DOHH2 (cell line): ENCODE results near the gene GOLGA2.

Experiments
- EZH2phosphoT487 ChIP-seq: fragments of 200-600 bp; sonication (generic); IDR thresholded peaks from 2 replicates; pipeline ENCODE4 v1.6.1; 2017; ENCODE audit warnings: borderline replicate concordance, mild to moderate bottlenecking, antibody characterized with exemption, low read length, moderate library complexity, mixed read lengths
- TF ChIP-seq, protein P1 (sequence below): fragments of 200-600 bp; sonication (generic); IDR thresholded peaks from one replicate; pipeline ENCODE4 v1.5.1; 2014; ENCODE audit warnings: antibody characterized with exemption, mild to moderate bottlenecking, low read depth, low read length; ENCODE audit not compliant: poor library complexity, severe bottlenecking

DNA sequence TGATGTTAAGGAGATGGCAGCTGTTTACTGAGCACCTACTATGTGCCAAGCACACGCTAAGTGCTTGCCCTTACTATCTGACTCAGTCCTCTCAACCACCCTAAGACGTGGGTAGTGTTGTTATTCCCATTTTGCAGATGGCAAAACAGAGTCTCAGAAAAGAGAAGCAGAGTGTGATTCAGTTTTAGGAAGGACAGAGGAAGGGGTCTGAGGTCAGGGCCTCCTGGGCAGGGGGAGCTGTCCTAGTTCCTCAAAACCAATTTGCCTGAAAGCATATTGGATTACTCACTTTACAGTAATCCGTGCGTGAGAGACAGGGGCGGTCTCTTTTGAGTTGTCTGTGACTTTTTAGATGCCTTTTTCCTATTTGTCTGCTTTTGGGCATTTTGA lies 49.4 kb downstream of the GOLGA2 start:
- TF ChIP-seq, protein P1, sequence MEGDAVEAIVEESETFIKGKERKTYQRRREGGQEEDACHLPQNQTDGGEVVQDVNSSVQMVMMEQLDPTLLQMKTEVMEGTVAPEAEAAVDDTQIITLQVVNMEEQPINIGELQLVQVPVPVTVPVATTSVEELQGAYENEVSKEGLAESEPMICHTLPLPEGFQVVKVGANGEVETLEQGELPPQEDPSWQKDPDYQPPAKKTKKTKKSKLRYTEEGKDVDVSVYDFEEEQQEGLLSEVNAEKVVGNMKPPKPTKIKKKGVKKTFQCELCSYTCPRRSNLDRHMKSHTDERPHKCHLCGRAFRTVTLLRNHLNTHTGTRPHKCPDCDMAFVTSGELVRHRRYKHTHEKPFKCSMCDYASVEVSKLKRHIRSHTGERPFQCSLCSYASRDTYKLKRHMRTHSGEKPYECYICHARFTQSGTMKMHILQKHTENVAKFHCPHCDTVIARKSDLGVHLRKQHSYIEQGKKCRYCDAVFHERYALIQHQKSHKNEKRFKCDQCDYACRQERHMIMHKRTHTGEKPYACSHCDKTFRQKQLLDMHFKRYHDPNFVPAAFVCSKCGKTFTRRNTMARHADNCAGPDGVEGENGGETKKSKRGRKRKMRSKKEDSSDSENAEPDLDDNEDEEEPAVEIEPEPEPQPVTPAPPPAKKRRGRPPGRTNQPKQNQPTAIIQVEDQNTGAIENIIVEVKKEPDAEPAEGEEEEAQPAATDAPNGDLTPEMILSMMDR = no peak
- no peak for TF ChIP-seq EZH2phosphoT487
